ENCODE results near the gene EEF1AKMT4.

DNA sequence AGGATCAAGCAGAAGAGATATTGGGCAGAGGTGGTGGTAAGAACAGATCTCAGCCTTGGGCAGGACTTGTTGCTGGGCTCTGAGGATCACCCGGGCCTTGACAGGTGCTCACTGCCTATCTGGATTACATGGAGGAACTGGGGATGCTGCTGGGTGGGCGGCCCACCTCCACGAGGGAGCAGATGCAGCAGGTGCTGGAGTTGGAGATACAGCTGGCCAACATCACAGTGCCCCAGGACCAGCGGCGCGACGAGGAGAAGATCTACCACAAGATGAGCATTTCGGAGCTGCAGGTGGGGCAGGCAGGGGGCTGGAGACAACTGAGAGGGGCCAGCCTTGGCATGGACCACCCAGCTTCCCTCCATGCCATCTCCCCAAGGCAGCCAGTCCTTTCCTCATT is 34.2 kb downstream of the EEF1AKMT4 start:
- TF ChIP-seq POLR2AphosphoS5 (IDR thresholded peaks at IDR 0.05; ENCODE audit: low read depth, low read length) (no peak), POU2F2 (IDR thresholded peaks at IDR 0.05; ENCODE audit: low read depth, low read length) (no peak), POLR2A (IDR thresholded peaks at IDR 0.05; ENCODE audit: low read depth, low read length) (no peak), TAF1 (IDR thresholded peaks at IDR 0.05; ENCODE audit: low read depth, low read length) (no peak), SPI1 (IDR thresholded peaks at IDR 0.05; ENCODE audit: low read depth, low read length) (no peak)
